ENCODE data around the gene PLAGL2.
"Not testable (repeated sequence)": the region's sequence is repeated elsewhere in the genome, so short reads cannot be mapped to it uniquely, and the experiment has no call there.

The PLAGL2 gene

GRCh38 chr20:32183947-32184635 lies 23.5 kb downstream of the PLAGL2 start:
- no peak for DNase-seq (ENCODE audit: low read depth in 2 of 2)

DNA sequence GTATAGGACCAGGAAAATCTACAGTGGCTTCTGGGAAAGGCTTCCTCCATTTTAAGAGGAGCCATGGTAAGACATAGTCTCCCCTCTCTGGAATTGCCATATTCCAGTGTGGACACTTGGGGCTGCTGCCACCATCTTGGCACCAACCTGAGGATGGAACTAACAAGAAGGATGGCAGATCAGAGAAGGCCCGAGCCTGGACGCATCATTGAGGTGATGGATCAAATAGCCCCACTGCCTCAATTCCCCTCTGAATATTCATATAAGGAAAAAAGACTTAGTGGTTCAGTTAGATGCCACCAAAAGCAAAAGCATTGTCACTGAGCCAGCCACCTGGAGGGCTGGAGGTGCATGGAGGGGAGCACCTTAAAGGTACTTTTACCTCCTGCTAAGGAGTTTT lies 25.9 kb downstream of the PLAGL2 start:
- no peak for DNase-seq (ENCODE audit: low read depth in 2 of 2)

GRCh38 chr20:32179934-32180333 lies 27.6 kb downstream of the PLAGL2 start:
- no peak for DNase-seq (ENCODE audit: low read depth in 2 of 2)

DNA sequence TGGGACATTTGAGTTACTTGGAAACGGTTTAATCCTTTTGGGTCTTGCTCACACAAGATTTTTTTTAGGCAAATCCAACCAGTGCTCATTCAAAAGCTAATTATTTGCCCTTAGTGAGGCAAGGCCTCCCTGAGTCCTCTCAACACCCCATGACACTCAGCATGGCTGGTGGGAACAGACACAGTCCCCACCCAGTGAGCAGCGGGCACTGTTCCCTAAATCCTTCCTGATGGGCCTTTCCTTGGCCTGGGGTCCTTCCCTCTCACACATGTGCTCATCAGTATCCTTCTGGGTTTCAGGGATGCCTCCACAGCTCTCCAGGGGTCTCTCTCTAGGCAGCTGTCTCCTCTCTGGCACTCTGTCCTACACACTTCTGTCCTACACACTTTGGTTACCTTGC lies 28.0 kb downstream of the PLAGL2 start:
- no peak for DNase-seq (ENCODE audit: low read depth in 2 of 2)

DNA sequence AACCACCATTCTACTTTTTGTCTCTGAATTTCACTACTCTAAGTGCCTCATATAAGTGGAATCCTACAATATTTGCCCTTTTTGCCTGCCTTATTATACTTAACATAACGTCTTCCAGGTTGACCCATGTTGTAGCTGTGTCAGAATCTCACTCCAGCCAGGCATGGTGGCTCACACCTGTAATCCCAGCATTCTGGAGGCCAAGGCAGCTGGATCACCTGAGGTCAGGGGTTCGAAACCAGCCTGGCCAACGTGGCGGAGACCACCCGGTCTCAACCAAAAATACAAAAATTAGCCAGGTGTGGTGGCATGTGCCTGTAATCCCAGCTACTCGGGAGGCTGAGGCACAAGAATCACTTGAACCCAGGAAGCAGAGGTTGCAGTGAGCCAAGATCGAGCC lies 29.8 kb downstream of the PLAGL2 start:
- DNase-seq (ENCODE audit: low read depth in 2 of 2) = not testable (repeated sequence)

- no peak for DNase-seq (ENCODE audit: low read depth in 2 of 2)
These were observed 39.2 kb downstream of the PLAGL2 start for GRCh38 chr20:32168184-32168910.

GRCh38 chr20:32167552-32167951 lies 40.0 kb downstream of the PLAGL2 start:
- DNase-seq (ENCODE audit: low read depth in 2 of 2) = no peak

DNA sequence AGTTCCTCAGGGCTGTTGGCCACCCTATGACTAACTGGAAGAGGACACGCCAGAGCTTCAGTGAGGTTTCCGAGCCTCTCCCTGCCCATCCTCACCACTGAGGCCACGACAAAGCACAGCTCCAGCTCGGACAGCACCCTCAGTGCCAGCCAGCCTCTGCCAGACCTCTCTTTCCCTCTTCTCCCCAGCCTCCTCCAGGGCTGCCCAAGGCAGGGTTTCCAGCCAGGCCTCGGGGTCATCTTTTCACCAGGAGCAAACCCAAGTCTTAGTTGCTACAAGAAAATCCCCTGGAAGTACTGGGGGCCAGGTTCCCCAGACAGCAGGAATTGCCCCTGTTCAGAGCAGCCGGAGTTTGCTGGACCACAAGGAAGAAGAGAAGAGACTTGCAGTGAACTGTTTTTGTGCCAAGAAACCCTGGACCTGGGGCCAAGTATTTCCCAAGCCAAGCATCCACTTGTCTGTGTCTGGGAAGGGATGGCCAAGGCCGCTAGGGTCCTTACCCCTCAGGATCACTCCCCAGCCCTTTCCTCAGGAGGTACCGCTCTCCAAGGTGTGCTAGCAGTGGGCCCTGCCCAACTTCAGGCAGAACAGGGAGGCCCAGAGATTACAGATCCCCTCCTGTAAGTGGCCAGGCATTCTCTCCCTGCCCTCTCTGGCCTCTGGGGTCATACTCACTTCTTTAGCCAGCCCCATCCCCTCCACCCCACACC lies 41.6 kb downstream of the PLAGL2 start:
- DNase-seq (ENCODE audit: low read depth in 2 of 2) = no peak

DNA sequence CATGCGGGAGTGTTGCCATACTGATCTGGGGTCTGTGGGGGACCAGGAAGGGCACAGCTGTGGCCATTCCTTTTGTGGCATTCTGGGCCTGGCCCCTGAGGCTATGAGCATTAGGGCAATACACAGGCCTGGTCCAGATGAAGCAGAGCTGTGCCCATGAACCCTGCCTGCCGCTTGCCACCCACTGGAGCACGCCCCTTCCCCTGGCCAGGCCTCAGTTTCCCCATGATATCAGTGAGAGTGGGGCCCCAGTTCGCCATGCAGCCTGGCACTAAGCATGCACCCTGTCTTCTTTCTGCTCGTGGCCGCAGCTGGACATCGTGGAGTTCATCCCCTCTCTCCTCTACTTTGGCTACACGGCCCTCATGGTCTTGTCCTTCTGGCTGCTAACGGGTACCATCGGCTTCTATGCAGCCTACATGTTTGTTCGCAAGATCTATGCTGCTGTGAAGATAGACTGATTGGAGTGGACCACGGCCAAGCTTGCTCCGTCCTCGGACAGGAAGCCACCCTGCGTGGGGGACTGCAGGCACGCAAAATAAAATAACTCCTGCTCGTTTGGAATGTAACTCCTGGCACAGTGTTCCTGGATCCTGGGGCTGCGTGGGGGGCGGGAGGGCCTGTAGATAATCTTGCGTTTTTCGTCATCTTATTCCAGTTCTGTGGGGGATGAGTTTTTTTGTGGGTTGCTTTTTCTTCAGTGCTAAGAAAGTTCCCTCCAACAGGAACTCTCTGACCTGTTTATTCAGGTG lies 42.4 kb downstream of the PLAGL2 start:
- no peak for DNase-seq (ENCODE audit: low read depth in 2 of 2)

DNA sequence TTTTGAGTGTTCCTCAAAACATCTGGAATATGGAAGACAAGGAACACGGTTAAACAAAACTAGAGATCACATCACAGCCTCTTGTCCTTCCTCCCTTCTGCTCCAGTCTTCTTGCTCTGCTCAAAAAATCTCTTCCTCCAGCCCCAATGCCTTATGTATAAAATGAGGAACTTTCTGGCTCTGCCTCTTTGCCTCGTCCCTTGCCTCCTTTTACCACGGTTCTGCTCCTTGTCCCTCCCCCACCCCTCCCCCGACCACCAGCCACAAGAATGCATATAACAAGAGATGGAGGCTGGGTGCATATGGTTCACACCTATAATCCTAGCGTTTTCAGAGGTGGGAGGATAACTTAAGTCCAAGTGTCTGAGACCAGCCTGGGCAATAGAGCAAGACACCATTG lies 43.6 kb downstream of the PLAGL2 start:
- no peak for DNase-seq (ENCODE audit: low read depth in 2 of 2)

DNA sequence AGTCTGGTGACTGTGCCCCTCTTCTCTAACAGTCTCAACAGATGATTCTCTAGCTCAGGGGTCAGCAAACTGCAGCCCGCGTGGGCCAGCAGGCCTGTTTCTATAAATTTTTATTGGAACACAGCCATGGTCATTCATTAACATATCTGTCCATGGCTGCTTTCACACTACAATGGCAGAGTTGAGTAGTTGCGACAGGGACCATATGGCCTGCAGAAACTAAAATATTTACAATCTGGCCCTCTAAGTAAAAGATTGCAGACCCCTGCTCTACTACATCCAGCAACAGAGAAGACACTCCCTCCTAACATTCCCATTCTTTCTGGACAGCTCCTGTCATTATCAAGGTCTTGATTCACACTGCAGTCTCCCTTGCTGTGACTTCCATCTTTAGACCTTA lies 45.2 kb downstream of the PLAGL2 start:
- no peak for DNase-seq (ENCODE audit: low read depth in 2 of 2)

- no peak for DNase-seq (ENCODE audit: low read depth in 2 of 2)
These were observed 47.2 kb downstream of the PLAGL2 start for GRCh38 chr20:32160341-32160740.

DNA sequence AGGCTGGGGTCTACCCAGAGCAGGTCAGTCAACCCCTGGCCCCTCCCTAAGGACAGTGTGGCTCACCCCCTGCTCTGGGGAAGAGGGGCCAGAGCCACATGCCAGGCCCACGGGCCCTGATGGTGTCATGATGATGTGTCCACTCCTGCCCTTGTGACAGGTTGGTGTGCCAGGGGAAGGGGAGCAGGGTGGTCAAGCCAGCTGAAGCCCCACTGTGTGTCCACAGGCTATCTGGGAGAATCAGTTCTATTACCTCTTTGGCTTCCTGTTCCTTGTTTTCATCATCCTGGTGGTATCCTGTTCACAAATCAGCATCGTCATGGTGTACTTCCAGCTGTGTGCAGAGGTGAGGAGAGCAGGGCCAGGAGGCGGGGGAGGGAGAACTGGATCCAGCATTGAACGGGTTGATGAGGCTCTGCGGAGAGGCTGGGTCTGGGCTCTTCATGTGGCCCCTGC lies 47.7 kb downstream of the PLAGL2 start:
- DNase-seq (ENCODE audit: low read depth in 2 of 2) = no peak

- no peak for DNase-seq (ENCODE audit: low read depth in 2 of 2)
These were observed 48.4 kb downstream of the PLAGL2 start for GRCh38 chr20:32158943-32159660.

DNA sequence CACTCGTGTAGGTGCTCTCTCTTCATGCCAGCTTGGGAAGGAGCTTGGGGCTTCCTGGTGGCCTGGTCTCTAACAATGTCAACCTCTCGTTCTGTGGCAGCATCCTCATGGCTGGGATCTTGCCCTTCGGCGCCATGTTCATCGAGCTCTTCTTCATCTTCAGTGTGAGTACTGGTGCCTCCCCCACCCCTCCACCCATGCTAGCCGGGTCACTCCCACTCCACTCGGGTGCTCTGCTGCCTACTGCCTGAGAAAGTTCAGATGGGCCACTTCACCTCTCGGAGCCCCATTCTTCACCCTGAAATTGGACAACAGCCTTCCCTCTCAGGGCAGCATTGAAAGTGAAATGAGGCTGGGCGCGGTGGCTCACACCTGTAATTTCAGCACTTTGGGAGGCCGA lies 49.2 kb downstream of the PLAGL2 start:
- DNase-seq (ENCODE audit: low read depth in 2 of 2) = no peak

DNA sequence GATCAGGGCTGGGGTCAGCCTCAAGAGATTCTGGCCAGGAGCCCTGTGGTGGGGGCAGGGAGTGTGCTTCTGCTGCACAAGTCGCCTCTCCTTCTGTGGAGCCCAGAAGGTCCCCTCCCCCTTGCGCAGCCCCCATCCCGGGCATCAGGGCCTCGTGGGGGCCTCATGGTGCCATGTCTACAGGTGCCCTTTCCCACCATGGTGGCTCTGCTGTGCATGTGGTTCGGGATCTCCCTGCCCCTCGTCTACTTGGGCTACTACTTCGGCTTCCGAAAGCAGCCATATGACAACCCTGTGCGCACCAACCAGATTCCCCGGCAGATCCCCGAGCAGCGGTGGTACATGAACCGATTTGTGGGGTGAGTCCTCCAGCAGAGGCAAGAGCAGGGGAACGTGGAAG lies 49.9 kb downstream of the PLAGL2 start:
- no peak for DNase-seq (ENCODE audit: low read depth in 2 of 2)

DNA sequence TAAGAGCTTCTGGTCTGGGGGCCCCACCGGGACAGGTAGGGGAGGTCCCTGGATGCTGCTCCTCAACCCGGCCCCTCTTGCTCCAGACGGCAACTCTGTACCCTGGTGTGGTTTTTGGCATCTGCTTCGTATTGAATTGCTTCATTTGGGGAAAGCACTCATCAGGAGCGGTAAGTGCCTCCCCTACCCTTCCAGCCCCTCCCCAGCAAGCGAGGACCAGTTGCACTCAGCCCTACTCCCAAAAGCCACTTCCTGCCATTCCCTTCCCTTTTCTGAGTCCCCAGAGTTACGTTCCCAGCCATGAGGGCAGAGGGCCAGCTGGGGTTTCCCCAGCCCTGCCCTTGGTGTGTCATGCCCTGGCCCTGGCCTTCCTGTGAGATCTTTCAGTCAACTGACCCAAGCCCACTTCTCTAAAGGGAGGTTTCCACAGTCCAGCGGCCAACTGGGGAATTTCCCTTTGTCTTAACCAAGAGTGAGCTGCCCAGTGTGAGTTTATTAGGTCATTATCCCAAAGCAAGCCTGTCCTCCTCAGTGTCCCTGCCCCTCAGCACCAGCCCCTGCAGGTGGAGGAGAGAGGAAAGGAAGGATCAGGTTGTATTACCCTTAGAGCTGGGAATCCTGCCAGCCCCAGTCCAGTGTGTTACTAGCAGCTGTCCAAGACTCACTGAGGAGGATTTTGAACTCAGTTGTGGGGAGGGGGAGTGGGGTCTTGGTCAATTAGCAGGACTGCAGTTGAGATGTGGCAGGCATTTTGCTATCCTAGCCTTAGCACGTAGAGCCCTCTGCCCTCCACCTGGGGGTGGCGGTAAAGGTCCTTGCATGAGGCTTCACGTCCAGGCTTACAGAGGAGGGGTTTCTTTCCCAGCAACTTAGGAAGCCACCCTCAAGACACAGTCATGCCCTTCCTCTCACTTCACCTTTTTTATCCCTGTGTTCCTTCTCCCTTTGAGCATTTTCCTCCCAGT lies 52.2 kb downstream of the PLAGL2 start:
- peak; percentile 6 to 7 for DNase-seq (ENCODE audit: low read depth in 2 of 2)

DNA sequence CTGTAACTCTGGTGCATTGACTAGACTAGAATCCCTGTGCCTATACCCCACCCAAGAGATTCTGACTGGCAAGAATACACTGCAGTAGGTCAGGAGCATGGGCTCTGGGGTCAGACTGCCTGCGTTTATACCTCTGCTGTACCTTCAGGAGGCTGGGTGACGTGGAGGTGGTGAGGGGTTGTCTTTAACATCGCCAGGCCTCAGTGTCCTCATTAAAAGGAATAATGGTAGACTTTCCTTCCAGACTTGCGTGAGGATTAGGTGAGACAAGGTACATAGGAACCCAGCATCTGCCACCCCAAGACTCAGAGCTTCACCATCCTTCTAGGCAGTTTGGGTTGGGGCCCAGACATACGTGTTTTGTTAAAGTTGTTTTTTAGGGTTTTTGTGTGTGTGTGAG lies 53.8 kb downstream of the PLAGL2 start:
- DNase-seq (ENCODE audit: low read depth in 2 of 2) = no peak

DNA sequence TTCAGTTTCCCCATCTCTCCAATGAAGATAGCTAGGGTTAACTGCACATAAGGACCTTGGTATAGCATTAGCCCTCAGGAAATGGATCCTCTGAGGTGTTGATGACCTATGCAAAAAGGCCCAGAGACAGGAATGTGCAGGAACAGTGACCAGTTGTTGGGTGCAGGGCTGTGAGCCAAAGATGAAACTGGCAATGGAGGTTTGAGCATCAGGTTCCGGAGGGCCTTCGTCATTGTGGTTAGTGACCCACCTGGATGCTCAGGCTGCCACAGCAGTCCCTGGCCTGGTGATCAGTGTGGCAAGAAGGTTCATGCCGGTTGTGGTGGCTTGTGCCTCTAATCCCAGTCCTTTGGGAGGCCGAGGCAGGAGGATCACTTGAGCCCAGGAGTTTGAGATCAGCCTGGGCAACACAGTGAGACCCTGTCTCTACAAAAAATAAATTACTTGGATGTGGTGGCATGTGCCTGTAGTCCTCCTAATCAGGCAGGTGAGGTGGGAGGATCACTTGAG lies 54.3 kb downstream of the PLAGL2 start:
- DNase-seq (ENCODE audit: low read depth in 2 of 2) = no peak

Measured in stimulated activated CD8-positive, alpha-beta memory T cell treated with anti-CD3 and anti-CD28 coated beads, Interleukin-15, amount 100 ng/mL, for 4 hours (primary cell).